CD1c-positive myeloid dendritic cell (primary cell): ENCODE results near the gene AKAP9.
A peak's percentile ranks its signal among the peaks of the same experiment; 100 is the strongest.
"Not testable (repeated sequence)": the region's sequence is repeated elsewhere in the genome, so short reads cannot be mapped to it uniquely, and the experiment has no call there.

Experiments
- DNase-seq: peaks from one replicate; pipeline ENCODE4 v3.0.0-alpha.2; 2016; ENCODE audit errors: extremely low spot score

AKAP9 gene

DNA sequence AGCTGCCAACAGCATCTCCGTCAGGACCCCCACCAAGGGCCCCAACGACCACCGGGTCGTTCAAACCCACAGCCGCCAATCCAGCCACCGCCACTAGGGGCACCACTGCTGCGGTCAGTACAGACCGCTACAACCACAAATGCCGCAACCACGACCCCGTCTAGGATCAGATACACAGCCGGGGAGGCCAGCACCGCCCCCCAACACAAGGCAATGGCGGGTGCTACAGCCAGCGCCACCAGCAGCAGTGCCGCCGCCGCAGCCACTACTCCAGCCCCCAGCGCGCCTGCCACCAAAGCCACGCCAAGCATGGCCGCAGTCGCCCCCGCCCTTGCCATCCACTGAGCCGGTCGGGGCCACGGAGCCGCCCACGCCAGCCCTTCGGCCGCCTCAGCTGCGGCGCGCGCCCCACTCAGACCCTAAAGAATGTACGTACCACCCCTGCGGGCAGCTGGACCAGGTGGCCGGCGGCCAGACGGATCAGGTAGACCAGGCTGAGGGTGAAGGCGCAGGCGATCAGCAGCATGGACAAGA is 193.1 kb downstream of the AKAP9 start:
- peak; percentile 74 for DNase-seq

DNA sequence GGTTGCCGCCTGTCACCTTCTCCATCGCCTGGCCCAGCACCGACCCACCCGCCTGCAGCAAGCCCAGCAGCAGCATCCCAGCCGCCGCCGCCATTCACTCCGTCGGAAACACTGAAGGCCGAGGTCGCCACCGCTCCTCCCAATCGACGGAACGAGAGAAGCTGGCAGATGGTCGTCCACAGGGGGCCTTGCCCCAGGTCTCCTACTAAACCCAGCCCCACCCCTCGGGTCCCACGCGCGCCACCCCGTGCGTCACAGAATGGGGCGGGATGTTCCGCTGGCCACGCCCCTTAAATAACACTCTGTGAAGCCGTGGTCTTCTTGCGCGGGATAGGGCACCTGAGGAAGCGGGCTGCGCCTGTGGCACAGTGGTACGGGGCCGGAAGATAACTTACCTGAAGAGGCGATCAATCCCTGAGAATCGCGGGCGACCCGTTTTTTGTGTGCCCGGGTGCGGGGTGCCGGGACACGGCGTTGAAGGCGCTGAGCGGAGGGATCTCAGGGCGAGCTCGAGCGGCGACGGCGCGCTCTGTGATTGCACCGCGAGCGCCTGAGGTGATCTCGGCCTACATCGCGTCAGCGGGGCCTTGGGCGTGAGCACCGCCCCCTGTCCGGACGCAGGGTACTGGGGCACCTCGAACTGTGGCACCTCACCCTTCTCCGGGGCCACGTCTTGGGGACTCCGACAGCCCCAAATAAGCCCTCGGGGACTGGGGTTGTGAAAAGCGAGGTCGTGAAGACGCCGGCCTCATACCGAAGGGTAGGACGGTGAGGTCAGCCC is 193.8 kb downstream of the AKAP9 start, which contains the start of gene CYP51A1:
Gene CYP51A1, minus strand, starts transcription at position 207 of the 781 bp plus-strand sequence. Its CDS starts 113 bp downstream, at position 94.
- DNase-seq, result peak; percentile 95

DNA sequence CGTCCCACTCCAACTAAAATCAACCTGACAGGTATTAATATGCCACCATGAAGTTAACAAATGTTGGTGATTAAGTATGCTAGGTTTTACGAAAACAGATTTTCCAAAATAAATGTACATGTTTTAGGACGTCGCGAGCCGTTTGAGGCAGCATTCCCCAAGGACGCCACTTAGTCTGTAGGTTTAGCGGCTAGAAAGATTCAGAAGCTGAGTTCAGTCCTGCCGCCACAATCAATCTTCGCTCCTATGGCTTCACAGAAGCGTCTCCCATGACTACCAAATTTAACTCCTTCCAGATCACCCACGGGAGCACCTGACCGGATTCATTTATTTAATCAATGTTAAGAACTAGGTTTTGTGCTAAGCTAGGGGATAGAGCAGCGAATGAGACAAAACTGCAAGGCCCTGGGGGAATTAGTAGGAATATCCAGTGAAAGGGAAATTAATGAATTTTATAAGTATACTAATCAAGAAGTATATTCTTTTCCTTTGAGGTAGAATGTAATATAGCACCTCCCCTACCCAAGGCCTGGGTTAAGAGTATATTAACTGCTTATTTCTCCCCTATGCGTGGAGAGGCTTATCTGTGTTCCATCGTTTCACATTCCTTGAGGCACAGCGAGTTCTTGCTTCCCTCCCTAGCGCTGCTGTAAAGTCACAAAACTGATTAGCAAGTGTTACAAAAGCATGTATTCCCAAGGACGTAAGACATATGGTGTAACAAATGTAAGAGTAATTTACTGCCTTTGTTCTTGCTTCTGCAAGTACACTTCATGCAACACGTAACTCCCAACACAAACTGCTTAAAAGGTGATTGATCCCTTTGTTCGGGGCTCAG is 194.6 kb downstream of the AKAP9 start:
- peak; percentile 14 for DNase-seq

DNA sequence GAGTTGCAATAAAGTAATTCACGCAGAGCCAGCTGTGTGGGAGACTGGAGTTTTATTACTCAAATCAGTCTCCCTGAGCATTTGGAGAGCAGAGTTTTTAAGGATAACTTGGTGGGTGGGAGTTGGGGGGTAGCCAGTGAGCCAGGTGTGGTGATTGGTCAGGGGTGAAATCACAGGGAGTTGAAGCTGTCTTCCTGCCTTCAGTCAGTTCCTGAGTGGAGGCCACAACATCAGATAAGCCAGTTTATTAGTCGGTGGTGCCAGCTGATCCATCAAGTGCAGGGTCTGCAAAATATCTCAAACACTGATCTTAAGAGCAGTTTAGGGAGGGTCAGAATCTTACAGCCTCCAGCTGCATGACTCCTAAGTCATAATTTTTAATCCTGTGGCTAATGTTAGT is 196.9 kb downstream of the AKAP9 start:
- no peak for DNase-seq

DNA sequence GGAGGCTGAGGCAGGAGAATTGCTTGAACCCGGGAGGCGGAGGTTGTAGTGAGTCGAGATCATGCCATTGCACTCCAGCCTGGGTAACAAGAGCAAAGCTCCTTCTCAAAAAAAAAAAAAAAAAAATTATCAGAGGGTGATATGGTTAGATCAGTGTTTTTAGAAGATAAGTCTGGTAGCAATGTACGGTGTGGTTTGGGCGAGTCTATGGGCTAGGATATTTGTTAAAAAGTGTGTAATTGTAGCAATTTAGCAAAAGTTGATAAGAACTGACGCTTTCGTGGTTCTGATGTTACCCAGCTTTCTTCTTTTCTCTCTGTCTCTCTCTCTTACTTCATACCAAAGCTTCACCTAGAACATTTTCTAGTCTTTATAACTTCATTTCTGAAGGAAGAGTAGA is 200.5 kb downstream of the AKAP9 start:
- no peak for DNase-seq

DNA sequence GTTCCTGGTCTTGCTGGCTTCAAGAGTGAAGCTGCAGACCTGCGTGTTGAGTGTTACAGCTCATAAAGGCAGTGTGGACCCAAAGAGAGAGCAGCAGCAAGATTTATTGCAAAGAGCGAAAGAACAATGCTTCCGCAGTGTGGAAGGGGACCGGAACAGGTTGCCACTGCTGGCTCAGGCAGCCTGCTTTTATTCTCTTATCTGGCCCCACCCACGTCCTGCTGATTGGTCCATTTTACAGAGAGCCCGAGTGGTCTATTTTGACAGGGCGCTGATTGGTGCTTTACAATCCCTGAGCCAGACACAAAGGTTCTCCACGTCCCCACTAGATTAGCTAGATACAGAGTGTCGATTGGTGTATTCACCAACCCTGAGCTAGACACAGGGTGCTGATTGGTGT is 202.1 kb downstream of the AKAP9 start:
- not testable (repeated sequence) for DNase-seq

DNA sequence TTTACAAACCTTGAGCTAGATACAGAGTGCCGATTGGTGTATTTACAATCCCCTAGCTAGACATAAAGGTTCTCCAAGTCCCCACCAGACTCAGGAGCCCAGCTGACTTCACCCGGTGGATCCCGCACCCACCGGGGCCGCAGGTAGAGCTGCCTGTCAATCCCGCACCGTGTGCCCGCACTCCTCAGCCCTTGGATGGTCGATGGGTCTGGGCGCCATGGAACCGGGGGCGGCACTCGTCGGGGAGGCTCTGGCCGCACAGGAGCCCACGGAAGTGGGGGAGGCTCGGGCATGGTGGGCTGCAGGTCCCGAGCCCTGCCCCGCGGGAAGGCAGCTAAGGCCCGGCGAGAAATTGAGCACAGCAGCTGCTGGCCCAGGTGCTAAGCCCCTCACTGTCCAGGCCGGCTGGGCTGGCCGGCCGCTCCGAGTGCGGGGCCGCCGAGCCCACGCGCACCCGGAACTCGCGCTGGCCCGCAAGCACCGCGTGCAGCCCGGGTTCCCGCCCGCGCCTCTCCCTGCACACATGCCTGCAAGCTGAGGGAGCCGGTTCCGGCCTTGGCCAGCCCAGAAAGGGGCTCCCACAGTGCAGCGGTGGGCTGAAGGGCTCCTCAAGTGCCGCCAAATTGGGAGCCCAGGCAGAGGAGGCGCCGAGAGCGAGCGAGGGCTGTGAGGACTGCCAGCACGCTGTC is 202.7 kb downstream of the AKAP9 start:
- not testable (repeated sequence) for DNase-seq

DNA sequence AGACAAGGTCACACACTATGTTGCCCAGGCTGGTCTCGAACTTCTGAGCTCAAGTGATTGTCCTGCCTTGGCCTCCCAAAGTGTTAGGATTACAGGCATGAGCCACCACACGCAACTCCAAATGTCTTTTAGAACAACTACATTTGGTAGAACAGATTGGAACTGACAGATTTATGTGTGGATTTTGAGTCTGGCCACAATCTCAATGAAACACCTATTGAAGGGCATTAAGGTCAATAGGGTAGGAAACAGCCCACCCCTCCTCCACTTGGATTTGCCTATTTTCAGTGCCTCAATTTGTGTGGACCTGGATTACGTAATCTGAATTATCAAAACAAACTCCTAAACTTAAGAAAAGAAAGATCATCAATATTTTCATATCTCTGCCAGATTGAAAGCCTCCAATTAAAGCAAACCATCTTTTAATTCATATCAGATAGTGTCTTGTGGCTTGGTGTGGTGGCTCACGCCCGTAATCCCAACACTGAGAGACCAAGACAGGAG is 209.1 kb downstream of the AKAP9 start:
- DNase-seq, result no peak

DNA sequence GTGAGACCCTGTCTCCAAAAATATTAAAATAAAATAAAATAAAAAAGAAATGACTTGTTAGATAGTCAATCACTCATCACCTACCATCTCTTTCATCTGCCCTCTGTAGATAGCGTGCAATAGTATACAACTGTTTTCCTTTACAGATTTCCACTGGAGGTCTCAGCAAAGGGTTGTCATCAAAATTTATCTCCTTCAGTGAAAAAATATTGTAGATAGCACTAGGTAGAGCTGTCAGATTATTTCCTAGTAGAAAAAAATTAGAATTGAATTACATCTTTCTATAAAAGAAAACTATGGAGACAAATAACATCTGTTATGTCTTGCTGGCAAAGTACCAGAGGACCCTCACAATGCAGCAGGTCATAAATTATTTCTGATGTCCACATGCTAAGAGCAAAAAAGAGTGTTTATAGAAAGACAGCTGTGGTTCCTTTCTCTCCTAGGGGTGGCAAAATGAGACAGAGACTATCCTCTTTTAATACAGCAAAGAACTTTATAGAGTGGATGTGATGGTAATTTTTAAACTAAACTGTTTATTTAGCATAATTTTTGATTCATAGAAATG is 209.9 kb downstream of the AKAP9 start:
- DNase-seq, result no peak

DNA sequence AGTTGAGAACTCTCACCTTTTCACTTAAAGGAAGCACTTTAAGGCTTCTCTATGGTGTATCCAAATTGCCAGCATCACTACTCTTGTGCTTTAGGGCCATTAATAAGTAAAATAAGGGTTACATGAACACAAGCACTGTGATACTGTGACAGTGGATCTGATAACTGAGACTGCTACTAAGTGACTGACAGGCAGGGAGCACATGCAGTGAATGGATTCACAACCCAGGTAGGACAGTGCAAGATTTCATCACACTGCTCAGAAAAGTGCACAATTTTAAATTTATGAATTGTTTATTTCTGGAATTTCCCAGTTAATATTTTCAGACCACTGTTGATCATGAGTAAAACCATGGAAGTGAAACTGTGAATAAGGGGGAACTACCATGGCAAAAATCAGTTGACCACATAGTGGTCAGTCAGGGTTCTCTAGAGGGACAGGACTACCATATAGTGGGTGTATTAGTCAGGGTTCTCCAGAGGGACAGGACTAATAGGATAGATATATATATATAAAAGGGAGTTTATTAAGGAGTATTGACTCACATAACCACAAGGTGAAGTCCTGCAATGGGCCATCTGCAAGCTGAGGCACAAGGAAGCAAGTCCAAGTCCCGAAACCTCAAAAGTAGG is 214.6 kb downstream of the AKAP9 start:
- DNase-seq, result peak; percentile 28

DNA sequence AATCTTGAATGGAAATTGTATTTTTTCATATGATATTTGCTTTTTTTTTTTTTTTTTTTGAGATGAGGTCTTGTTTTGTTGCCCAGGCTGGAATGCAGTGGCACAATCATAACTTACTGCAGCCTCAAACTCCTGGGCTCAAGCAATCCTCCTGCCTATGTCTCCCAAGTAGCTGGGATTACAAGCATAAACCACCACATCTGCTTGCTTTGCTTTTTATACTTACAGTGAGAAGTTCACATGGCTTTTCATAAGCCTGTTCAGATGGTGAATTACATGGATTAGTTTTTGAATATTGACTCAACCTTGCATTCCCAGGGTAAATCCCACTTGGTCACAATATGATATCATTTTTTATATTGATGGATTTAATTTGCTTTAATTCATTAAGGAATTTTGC is 216.3 kb downstream of the AKAP9 start:
- DNase-seq, result no peak

DNA sequence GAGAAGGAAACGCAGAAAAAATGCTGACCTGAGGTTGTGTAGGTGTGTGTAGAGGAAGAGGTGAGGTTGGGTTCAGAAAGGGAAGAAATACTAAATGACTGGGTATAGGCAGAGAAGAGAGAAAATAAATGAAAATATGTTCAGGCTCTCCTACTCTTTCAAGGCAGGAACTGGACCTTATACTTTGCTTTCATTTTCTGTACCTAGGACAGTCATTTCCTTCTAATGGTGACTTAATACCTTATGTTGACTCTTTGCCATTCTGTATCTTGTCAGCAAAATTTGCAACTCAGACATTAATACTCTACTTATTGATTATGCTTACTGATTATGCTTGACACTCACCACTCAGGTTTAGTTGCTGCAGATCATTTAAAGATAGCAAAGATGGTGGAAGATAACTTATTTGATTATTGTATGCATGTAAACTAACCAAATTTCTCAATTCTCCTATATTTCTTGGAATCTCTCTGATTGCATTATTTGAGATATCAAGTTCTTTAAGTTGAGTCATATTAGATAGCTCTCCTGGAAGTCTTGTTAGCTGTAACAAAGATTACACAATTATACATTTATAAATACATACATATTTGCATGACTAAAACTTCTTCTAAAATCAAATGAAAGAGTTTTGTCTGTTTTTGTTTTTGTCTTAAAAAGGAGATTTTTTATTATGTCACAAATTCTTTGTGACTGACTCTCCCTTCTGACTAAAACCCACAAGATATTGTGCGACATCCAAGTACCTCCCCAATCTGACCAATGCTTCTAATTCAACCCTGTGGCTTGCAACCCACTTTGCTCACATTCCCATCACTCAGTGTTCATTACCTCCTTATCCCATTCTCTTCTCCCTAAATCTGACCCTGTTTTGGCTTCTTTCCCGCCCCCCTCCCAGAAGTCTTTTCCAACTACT is 218.3 kb downstream of the AKAP9 start:
- DNase-seq, result no peak
